PC-3 (cell line): ENCODE data around the gene TRPV6.

Experiments used
- EZH2 ChIP-seq: fragments of 300-600 bp; sonication (generic); IDR thresholded peaks from one replicate; pipeline ENCODE4 v1.6.1; 2017; ENCODE audit warnings: antibody characterized with exemption, mild to moderate bottlenecking, low read length; ENCODE audit not compliant: unreplicated experiment
- TF ChIP-seq, protein P1 (sequence below): fragments of 300-600 bp; sonication (generic); conservative IDR thresholded peaks from 2 replicates; pipeline ENCODE4 v1.5.1; 2017; ENCODE audit warnings: antibody characterized with exemption, low read depth, mild to moderate bottlenecking, low read length

DNA sequence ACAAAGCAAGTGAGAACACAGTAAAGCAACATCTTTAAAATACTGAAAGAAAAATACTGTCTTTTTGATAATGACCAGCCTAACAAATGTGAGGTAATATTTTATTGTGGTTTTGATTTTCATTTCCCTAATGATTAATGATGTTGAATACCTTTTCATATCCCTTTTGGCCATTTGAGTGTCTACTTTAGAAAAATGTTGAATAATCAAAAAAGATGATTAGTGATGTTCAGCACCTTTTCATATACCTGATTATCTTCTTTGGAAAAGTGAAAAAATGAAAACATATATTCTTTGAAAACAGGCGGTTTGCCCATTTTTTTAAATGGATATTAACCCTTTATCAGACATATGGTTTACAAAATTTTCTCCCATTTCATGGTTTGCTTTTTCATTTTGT, 62.8 kb downstream of the TRPV6 start:
- TF ChIP-seq EZH2: no peak
- TF ChIP-seq, protein P1, sequence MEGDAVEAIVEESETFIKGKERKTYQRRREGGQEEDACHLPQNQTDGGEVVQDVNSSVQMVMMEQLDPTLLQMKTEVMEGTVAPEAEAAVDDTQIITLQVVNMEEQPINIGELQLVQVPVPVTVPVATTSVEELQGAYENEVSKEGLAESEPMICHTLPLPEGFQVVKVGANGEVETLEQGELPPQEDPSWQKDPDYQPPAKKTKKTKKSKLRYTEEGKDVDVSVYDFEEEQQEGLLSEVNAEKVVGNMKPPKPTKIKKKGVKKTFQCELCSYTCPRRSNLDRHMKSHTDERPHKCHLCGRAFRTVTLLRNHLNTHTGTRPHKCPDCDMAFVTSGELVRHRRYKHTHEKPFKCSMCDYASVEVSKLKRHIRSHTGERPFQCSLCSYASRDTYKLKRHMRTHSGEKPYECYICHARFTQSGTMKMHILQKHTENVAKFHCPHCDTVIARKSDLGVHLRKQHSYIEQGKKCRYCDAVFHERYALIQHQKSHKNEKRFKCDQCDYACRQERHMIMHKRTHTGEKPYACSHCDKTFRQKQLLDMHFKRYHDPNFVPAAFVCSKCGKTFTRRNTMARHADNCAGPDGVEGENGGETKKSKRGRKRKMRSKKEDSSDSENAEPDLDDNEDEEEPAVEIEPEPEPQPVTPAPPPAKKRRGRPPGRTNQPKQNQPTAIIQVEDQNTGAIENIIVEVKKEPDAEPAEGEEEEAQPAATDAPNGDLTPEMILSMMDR: no peak
